ENCODE measurements around the gene MBD6. TPM values are rescaled to one million over a fixed set of nuclear protein-coding genes. Genes with fewer than 3 reads are reported as not detected.

Gene MBD6
- total and polyA plus RNA-seq, 2 of the 8 experiments (the other 6 are each of a cell fraction or from before 2014, with no cell fraction given) = 3.9 to 32.3 TPM

GRCh38 chr12:57554897-57555296 is 32.3 kb downstream of the MBD6 start (continued):
- TF ChIP-seq CHD7 (IDR thresholded peaks at IDR 0.05; ENCODE audit: insufficient replicate concordance, low read length) (no peak), SAP30 (IDR thresholded peaks at IDR 0.05; ENCODE audit: insufficient read depth, insufficient replicate concordance, low read length) (no peak), KDM4A (IDR thresholded peaks at IDR 0.05; ENCODE audit: low read depth, low read length, severe bottlenecking) (no peak), CTCF (IDR thresholded peaks at IDR 0.05; ENCODE audit: control extremely low read depth in 1 of 3, insufficient read depth in 1 of 3, low read depth in 1 of 3, low read length in 3 of 3) (no peak), ATF3 (IDR thresholded peaks at IDR 0.05; ENCODE audit: insufficient read depth, low read depth, low read length) (no peak), CHD1 (IDR thresholded peaks at IDR 0.05; ENCODE audit: low read depth, low read length) (no peak)

Measured in H1 (cell line).